Measurements from ENCODE around the gene MNT. TPM values are rescaled to one million over a fixed set of nuclear protein-coding genes. Genes with fewer than 3 reads are reported as not detected.
A peak's percentile ranks its signal among the peaks of the same experiment; 100 is the strongest.
"Not testable (repeated sequence)": the region's sequence is repeated elsewhere in the genome, so short reads cannot be mapped to it uniquely, and the experiment has no call there.

MNT gene, protein sequence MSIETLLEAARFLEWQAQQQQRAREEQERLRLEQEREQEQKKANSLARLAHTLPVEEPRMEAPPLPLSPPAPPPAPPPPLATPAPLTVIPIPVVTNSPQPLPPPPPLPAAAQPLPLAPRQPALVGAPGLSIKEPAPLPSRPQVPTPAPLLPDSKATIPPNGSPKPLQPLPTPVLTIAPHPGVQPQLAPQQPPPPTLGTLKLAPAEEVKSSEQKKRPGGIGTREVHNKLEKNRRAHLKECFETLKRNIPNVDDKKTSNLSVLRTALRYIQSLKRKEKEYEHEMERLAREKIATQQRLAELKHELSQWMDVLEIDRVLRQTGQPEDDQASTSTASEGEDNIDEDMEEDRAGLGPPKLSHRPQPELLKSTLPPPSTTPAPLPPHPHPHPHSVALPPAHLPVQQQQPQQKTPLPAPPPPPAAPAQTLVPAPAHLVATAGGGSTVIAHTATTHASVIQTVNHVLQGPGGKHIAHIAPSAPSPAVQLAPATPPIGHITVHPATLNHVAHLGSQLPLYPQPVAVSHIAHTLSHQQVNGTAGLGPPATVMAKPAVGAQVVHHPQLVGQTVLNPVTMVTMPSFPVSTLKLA
- total RNA-seq: 28.5 TPM

DNA sequence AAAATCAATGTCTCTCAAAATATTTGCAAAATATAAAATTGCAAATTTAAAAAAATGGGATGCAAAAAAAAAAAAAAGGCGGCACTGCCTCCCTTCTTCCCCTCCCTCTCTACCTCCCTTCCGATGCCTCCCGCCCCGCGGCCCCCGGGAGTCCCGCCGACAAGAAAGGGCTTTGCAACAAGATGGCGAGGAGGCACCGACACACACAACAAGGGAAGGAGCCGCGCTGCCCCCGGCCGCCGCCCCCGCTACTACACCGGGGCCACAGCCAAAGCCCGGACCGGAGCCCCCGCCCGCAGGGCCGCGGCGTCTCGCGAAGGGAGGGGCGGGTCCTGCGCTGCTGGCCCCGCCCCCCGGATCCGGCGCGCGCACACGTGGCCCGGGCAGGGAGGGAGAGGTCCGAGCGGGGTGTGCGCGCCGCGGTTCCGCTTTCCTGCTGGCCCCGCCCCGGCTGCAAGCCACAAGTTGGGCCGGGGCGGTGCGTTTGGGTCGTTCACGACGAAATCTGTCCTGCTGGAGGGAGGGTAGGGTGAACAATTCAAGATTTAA lies at the start of gene MNT:
TSS of gene MNT (minus strand) at position 184 of the 549 bp plus-strand sequence. CDS start 348 bp downstream, outside the sequence.
- no peaks in the 10 kb centered on the region for H3K9me3 ChIP-seq
- H3K27me3 ChIP-seq: no peaks in the 10 kb centered on the region
- peak within 1 kb of the TSS; percentile 99 for H3K27ac ChIP-seq
- intact Hi-C loops (cut with DNase I): no loop called here
- DNase-seq (ENCODE audit: extremely low spot score in 2 of 2): no peak
- H3K36me3 ChIP-seq: no peaks in the 10 kb centered on the region
- TF ChIP-seq POLR2AphosphoS5 (IDR thresholded peaks at IDR 0.05; ENCODE audit: insufficient read depth in 1 of 2, low read depth in 1 of 2) (no peak), POLR2A (IDR thresholded peaks at IDR 0.05) (peak in 1 of 2 donors; percentile 87)
- TF ChIP-seq, protein P1, sequence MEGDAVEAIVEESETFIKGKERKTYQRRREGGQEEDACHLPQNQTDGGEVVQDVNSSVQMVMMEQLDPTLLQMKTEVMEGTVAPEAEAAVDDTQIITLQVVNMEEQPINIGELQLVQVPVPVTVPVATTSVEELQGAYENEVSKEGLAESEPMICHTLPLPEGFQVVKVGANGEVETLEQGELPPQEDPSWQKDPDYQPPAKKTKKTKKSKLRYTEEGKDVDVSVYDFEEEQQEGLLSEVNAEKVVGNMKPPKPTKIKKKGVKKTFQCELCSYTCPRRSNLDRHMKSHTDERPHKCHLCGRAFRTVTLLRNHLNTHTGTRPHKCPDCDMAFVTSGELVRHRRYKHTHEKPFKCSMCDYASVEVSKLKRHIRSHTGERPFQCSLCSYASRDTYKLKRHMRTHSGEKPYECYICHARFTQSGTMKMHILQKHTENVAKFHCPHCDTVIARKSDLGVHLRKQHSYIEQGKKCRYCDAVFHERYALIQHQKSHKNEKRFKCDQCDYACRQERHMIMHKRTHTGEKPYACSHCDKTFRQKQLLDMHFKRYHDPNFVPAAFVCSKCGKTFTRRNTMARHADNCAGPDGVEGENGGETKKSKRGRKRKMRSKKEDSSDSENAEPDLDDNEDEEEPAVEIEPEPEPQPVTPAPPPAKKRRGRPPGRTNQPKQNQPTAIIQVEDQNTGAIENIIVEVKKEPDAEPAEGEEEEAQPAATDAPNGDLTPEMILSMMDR (IDR thresholded peaks at IDR 0.05): peak in 1 of 3 experiments; percentile 27
- peak within 1 kb of the TSS; percentile 78 to 97 for H3K4me3 ChIP-seq
- peaks cover 65% of the 10 kb centered on the region for H3K4me1 ChIP-seq

DNA sequence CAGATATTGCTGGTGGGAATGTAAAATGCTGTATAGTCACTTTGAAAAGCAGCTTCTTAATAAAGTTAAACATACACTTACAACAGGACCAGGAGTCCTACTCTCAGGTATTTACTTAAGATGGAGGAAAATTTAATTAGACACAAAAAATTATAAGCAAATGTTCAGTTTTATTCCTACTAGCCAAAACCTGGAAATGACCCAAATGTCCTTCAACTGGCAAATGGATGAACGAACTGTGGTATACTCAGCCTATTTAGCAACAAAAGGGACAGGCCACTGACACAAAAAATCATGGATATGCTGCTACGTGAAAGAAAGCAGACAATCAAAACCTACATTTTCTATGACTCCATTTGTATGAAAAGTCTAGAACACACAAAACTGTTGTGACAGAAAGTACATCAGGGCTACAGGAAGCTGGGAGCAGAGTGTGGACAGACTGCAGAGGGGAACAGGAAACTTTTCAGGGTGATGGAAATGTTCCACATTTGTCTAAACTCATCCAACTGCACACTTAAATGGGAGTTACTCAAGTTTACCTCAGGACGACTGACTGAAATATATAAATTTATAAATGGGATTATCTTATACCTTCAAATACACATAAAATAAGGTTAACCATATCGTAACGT lies 49.3 kb upstream of the MNT start:
- intact Hi-C loops (cut with DNase I): no loop called here
- TF ChIP-seq POLR2AphosphoS5 (IDR thresholded peaks at IDR 0.05; ENCODE audit: insufficient read depth in 1 of 2, low read depth in 1 of 2) (no peak), POLR2A (IDR thresholded peaks at IDR 0.05) (no peak)
- TF ChIP-seq, protein P1 (IDR thresholded peaks at IDR 0.05): no peak
- Histone ChIP-seq H3K27me3 (no peaks in the 10 kb centered on the region), H3K4me3 (no peak overlapping the region), H3K27ac (no peak overlapping the region), H3K4me1 (no peaks in the 10 kb centered on the region), H3K36me3 (no peaks in the 10 kb centered on the region), H3K9me3 (no peaks in the 10 kb centered on the region)
- DNase-seq (ENCODE audit: extremely low spot score in 2 of 2): no peak

DNA sequence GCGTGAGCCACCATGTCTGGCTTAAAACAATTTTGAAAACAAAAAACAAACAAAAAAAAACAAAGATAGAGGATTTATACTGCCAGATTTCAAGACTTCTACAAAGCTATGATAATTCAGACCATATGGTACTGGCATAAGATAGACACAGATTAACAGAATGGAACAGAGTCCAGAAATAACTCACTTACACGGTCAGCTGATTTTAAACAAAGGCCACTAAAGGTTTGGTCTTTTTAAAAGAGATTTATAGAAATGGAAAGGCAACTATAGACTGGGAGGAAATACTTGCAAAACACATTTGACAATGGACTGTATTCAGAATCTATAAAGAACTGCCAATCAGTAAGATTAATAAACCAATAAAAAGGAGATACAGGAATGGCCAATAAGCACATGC lies 48.6 kb upstream of the MNT start:
- Histone ChIP-seq H3K9me3 (no peaks in the 10 kb centered on the region), H3K4me3 (no peak overlapping the region), H3K4me1 (no peaks in the 10 kb centered on the region), H3K27ac (no peak overlapping the region), H3K36me3 (no peaks in the 10 kb centered on the region), H3K27me3 (no peaks in the 10 kb centered on the region)
- TF ChIP-seq, protein P1 (IDR thresholded peaks at IDR 0.05): no peak
- no peak for TF ChIP-seq POLR2AphosphoS5 (IDR thresholded peaks at IDR 0.05; ENCODE audit: insufficient read depth in 1 of 2, low read depth in 1 of 2)
- TF ChIP-seq POLR2A (IDR thresholded peaks at IDR 0.05): no peak
- no peak for DNase-seq (ENCODE audit: extremely low spot score in 2 of 2)
- intact Hi-C loops (cut with DNase I): no loop called here

DNA sequence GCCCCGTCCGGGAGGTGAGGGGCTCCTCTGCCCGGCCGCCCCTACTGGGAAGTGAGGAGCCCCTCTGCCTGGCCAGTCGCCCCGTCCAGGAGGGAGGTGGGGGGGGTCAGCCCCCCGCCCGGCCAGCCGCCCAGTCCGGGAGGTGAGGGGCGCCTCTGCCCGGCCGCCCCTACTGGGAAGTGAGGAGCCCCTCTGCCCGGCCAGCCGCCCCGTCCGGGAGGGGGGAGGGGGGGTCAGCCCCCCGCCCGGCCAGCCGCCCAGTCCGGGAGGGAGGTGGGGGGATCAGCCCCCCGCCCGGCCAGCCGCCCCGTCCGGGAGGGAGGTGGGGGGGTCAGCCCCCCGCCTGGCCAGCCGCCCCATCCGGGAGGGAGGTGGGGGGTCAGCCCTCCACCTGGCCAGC lies 46.6 kb upstream of the MNT start:
- H3K9me3 ChIP-seq; H3K4me3 ChIP-seq; DNase-seq (ENCODE audit: extremely low spot score in 2 of 2); H3K27ac ChIP-seq; H3K36me3 ChIP-seq; H3K4me1 ChIP-seq; intact Hi-C loops (cut with DNase I); H3K27me3 ChIP-seq: not testable (repeated sequence)

DNA sequence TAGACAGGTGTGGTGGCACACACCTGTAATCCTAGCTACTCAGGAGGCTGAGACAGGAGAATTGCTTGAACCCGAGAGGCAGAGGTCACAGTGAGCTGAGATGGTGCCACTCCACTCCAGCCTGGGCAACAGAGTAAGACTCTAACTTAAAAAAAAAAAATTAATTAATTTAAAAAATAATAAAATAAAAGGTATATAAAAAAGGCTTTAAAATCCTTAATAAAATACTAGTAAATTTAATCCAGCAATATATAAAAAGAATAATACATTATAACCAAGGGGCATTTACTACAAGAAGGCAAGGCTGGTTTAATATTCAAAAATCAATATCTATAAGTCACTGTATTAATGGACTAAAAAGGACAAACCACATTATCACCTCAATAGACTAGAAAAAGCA lies 44.8 kb upstream of the MNT start:
- DNase-seq (ENCODE audit: extremely low spot score in 2 of 2): no peak
- H3K4me3 ChIP-seq: no peak overlapping the region
- H3K9me3 ChIP-seq: no peaks in the 10 kb centered on the region
- intact Hi-C loops (cut with DNase I): no loop called here
- TF ChIP-seq POLR2AphosphoS5 (IDR thresholded peaks at IDR 0.05; ENCODE audit: insufficient read depth in 1 of 2, low read depth in 1 of 2): no peak
- no peak for TF ChIP-seq POLR2A (IDR thresholded peaks at IDR 0.05)
- TF ChIP-seq, protein P1 (IDR thresholded peaks at IDR 0.05): no peak
- H3K36me3 ChIP-seq: peaks cover 0 to under 1% of the 10 kb centered on the region in 2 donors
- no peaks in the 10 kb centered on the region for H3K4me1 ChIP-seq
- no peak overlapping the region for H3K27ac ChIP-seq
- no peaks in the 10 kb centered on the region for H3K27me3 ChIP-seq

Data from vagina (tissue), 2 donors.